ENCODE data around the gene TNRC18.

The TNRC18 gene

DNA sequence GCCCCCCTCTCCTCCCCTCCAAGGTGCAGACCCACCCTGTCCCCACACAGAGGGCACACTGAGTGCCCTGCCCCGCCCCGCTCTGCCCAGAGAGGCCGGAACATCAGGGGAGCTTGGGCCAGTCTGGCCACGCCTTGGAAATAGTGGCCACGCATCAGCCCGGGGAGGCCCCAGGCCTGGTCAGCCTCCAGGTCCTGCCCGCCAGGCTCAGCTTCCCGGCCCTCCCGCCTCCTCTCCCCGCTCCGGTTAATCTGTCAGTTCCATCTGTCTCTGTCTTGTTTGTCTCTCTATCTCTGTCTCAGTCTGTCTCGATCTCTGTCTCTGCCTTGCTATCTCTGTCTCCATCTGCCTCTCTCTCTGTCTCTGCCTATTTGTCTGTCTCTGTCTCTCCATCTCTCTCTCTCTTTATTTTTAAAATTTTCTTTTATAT is 28.9 kb upstream of the TNRC18 start:
- Mint-ChIP-seq H3K4me3 (no peak overlapping the region), H3K27ac (peak overlapping the region in 2 of 3 experiments; percentile 29 to 47), H3K36me3 (ENCODE audit: low read depth) (no peaks in the 10 kb centered on the region), H3K27me3 (ENCODE audit: low read depth) (peaks cover 15% of the 10 kb centered on the region), H3K9me3 (no peaks in the 10 kb centered on the region), H3K4me1 (peaks cover 7% of the 10 kb centered on the region)
- TF ChIP-seq, protein P1, sequence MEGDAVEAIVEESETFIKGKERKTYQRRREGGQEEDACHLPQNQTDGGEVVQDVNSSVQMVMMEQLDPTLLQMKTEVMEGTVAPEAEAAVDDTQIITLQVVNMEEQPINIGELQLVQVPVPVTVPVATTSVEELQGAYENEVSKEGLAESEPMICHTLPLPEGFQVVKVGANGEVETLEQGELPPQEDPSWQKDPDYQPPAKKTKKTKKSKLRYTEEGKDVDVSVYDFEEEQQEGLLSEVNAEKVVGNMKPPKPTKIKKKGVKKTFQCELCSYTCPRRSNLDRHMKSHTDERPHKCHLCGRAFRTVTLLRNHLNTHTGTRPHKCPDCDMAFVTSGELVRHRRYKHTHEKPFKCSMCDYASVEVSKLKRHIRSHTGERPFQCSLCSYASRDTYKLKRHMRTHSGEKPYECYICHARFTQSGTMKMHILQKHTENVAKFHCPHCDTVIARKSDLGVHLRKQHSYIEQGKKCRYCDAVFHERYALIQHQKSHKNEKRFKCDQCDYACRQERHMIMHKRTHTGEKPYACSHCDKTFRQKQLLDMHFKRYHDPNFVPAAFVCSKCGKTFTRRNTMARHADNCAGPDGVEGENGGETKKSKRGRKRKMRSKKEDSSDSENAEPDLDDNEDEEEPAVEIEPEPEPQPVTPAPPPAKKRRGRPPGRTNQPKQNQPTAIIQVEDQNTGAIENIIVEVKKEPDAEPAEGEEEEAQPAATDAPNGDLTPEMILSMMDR (IDR thresholded peaks at IDR 0.05; ENCODE audit: unreplicated experiment in 3 of 3) = no peak

DNA sequence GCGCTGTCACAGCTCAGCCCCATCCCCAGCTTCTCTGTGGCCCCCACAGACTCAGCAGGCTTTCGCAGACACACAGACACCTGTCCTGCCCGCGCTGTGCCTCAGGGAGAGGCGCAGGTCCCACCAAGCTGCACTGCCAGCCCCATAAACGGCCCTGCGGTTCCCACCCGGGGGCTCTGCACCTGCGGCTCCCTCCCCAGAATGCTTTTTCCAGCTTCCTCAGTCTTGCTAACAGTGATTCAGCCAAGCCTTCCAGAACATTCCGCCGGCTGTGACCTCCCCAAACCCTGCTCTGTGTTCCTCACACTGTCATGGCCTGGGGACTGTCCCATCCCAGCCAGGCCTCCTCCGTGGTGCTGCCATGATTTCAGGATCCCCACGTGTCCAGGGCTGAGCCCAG is 27.8 kb upstream of the TNRC18 start:
- no peak overlapping the region for H3K4me3 Mint-ChIP-seq
- TF ChIP-seq, protein P1 (IDR thresholded peaks at IDR 0.05; ENCODE audit: unreplicated experiment in 3 of 3) = no peak
- H3K27ac Mint-ChIP-seq = no peak overlapping the region
- H3K4me1 Mint-ChIP-seq = peaks cover 7% of the 10 kb centered on the region
- no peaks in the 10 kb centered on the region for H3K36me3 Mint-ChIP-seq (ENCODE audit: low read depth)
- no peaks in the 10 kb centered on the region for H3K9me3 Mint-ChIP-seq
- H3K27me3 Mint-ChIP-seq (ENCODE audit: low read depth) = peaks cover 17% of the 10 kb centered on the region

DNA sequence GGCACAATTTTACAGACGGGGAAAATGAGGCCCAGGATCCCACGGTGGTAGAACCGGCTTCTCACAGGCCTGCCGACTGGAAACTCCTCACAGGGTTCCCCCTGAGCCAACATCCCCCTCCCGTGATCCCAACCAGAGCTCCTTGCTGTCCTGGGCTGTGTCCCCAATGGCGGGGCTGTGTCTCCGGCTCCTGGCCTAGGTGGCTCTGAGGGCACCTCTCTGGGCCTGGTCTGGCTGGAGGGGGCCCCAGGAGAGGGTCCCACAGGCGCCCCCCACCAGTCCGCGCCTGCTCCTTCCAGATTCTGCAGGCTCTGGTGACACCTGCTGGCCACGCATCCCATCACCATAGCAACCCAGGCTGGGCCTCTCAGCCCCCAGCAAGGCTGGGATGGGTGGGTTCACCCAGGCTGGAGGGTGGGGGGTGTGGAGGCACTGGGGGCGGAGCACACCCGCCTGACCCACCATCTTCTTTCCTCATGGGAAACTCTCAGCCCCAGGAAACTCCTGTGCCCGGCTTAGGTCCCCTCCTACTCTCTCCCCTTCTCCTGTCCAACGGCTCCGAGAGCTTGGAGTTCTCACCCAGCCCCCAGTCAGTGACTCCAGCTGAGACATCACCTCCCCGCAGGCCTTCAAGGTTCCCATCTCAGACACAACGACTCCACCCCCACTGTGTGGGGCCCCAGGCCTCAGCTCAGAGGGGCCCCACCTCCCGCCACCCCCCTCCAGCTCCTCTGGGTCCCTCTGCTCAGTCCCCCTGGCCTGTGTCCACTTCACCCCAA is 27.1 kb upstream of the TNRC18 start:
- H3K27me3 Mint-ChIP-seq (ENCODE audit: low read depth) = peaks cover 14% of the 10 kb centered on the region
- H3K4me1 Mint-ChIP-seq = peaks cover 7% of the 10 kb centered on the region
- TF ChIP-seq, protein P1 (IDR thresholded peaks at IDR 0.05; ENCODE audit: unreplicated experiment in 3 of 3) = peak; percentile 69 to 81 (median 71)
- no peaks in the 10 kb centered on the region for H3K9me3 Mint-ChIP-seq
- no peak overlapping the region for H3K4me3 Mint-ChIP-seq
- H3K27ac Mint-ChIP-seq = no peak overlapping the region
- H3K36me3 Mint-ChIP-seq (ENCODE audit: low read depth) = no peaks in the 10 kb centered on the region

DNA sequence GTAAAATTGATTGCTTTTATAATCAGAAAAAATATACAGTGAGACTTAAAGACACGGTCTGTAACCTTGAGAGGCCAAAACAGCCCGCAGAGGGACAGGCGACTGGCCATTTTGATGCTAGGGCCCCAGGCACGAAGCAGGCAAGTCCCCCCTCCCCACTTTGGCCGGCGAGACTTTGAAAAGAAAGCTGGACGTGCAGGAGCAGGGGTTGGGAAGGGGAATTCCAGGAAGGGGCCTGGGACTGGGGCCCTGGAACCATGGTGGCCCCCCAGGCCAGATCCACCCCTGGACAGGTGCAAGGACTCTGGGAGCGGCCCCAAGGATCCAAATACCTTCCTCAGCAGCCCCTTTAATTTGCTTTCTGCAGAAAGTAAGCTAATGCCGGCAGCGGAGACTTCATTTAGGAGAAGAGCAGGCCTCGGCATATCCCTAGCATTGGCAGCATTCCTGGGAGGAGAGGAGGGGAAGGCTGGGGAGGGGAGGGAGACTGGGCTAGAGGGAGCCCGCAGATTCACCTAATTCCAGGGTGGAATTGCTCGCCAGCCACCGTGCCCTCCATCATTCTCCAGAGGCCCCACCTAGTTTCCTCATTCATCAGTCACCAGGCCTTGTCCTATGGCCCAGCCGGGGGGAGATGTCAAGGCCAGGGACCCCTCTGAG is 24.9 kb upstream of the TNRC18 start:
- no peak overlapping the region for H3K27ac Mint-ChIP-seq
- no peaks in the 10 kb centered on the region for H3K9me3 Mint-ChIP-seq
- H3K4me1 Mint-ChIP-seq = peaks cover 7% of the 10 kb centered on the region
- no peak overlapping the region for H3K4me3 Mint-ChIP-seq
- H3K27me3 Mint-ChIP-seq (ENCODE audit: low read depth) = peaks cover 13% of the 10 kb centered on the region
- H3K36me3 Mint-ChIP-seq (ENCODE audit: low read depth) = peaks cover 5% of the 10 kb centered on the region
- TF ChIP-seq, protein P1 (IDR thresholded peaks at IDR 0.05; ENCODE audit: unreplicated experiment in 3 of 3) = no peak

DNA sequence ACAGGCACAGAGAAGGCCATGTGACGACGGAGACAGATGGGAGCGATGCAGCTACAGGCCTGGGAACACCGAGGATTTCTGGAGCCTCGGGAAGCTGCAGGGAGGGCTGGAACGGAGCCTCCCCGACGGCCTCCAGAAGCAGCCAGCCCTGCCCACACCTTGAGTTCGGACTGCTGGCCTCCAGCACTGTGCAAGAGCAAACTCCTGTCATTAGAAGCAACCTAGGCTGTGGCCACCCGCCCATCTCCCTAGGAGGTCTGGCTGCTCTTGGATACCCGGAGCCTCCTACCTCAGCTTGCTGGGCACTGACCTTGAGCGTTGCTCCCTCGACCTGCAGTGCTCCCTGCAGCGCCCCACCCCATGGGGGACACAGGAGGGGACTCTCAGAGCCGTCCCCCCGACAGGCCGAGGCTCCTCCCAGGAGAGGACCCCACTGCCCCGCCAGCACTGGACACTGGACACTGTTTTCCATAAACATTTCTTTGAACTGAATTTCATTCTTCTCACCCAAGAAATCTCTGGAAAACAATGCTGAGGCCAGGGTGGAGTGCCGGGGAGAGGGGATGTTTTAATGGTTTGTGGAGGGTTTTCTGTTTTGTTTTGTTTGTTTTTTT is 22.5 kb upstream of the TNRC18 start:
- no peak overlapping the region for H3K4me3 Mint-ChIP-seq
- H3K9me3 Mint-ChIP-seq = no peaks in the 10 kb centered on the region
- H3K27me3 Mint-ChIP-seq (ENCODE audit: low read depth) = peaks cover 13% of the 10 kb centered on the region
- peaks cover 8% of the 10 kb centered on the region for H3K4me1 Mint-ChIP-seq
- peaks cover 5% of the 10 kb centered on the region for H3K36me3 Mint-ChIP-seq (ENCODE audit: low read depth)
- H3K27ac Mint-ChIP-seq = no peak overlapping the region
- TF ChIP-seq, protein P1 (IDR thresholded peaks at IDR 0.05; ENCODE audit: unreplicated experiment in 3 of 3) = no peak

All from nephron (organoid).